ENCODE data around the gene TNFSF11.

The TNFSF11 gene

GRCh38 chr13:42643076-42643475 lies 69.1 kb downstream of the TNFSF11 start:
- H3K36me3 ChIP-seq (ENCODE audit: control insufficient read depth in 4 of 4, insufficient read depth in 4 of 4, low read length in 3 of 4), result no peaks in the 10 kb centered on the region
- H3K4me3 ChIP-seq (ENCODE audit: control insufficient read depth in 1 of 7, extremely low read depth in 1 of 7, insufficient read depth in 4 of 7, low read depth in 2 of 7, low read length in 6 of 7), result no peak overlapping the region
- no peaks in the 10 kb centered on the region for H3K4me1 ChIP-seq (ENCODE audit: control extremely low read depth in 1 of 4, control insufficient read depth in 4 of 4, insufficient read depth in 4 of 4, low read length in 3 of 4)
- no peaks in the 10 kb centered on the region for H3K27me3 ChIP-seq (replicated peaks in 2 of 5; ENCODE audit: control insufficient read depth in 4 of 5, insufficient read depth in 5 of 5, low read length in 4 of 5)
- 92% methylated on average over 13 of the region's 14 CpGs for WGBS (ENCODE audit: insufficient coverage)
- H3K27ac ChIP-seq (ENCODE audit: insufficient read depth in 1 of 2, low read depth in 1 of 2, low read length in 2 of 2, poor library complexity in 1 of 2, severe bottlenecking in 2 of 2), result no peak overlapping the region
- CTCF ChIA-PET, result no interaction called here
- H3K9me3 ChIP-seq (ENCODE audit: control extremely low read depth in 1 of 5, control insufficient read depth in 4 of 5, insufficient read depth in 2 of 5, low read depth in 1 of 5, low read length in 4 of 5), result peaks cover 0 to 9% (median 0%) of the 10 kb centered on the region in 5 experiments
- no peak for DNase-seq
- POLR2A ChIA-PET, result no interaction called here

DNA sequence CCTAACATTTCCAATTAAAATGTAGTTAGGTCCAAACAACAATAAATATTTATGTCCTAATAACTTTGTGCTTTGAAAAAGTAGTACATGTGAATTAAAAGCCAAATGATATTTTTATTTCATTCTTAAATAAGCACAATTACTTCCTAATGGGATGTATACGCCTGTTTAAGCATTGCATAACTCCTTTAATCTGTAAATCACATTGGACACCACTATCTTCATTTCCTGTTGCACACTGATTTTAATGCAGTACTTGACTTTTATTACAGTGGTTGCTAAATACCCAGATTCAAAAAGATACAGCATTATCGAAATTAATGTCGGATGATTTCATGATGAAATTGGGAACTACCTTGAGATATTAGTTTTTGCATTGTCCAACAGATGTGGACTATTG lies 70.9 kb downstream of the TNFSF11 start:
- Histone ChIP-seq H3K27me3 (replicated peaks in 2 of 5; ENCODE audit: control insufficient read depth in 4 of 5, insufficient read depth in 5 of 5, low read length in 4 of 5) (no peaks in the 10 kb centered on the region), H3K27ac (ENCODE audit: insufficient read depth in 1 of 2, low read depth in 1 of 2, low read length in 2 of 2, poor library complexity in 1 of 2, severe bottlenecking in 2 of 2) (no peak overlapping the region), H3K36me3 (ENCODE audit: control insufficient read depth in 4 of 4, insufficient read depth in 4 of 4, low read length in 3 of 4) (no peaks in the 10 kb centered on the region), H3K4me1 (ENCODE audit: control extremely low read depth in 1 of 4, control insufficient read depth in 4 of 4, insufficient read depth in 4 of 4, low read length in 3 of 4) (no peaks in the 10 kb centered on the region), H3K4me3 (ENCODE audit: control insufficient read depth in 1 of 7, extremely low read depth in 1 of 7, insufficient read depth in 4 of 7, low read depth in 2 of 7, low read length in 6 of 7) (no peak overlapping the region), H3K9me3 (ENCODE audit: control extremely low read depth in 1 of 5, control insufficient read depth in 4 of 5, insufficient read depth in 2 of 5, low read depth in 1 of 5, low read length in 4 of 5) (peaks cover 0 to 7% (median 0%) of the 10 kb centered on the region in 5 experiments)
- 50% methylated on average over 1 of the region's 3 CpGs for WGBS (ENCODE audit: insufficient coverage)
- ChIA-PET POLR2A (no interaction called here), CTCF (no interaction called here)
- DNase-seq, result no peak

GRCh38 chr13:42645717-42646116 lies 71.8 kb downstream of the TNFSF11 start:
- CTCF ChIA-PET, result interaction anchor here (1.7 kb wide), 1 partner anchor 14 kb away, joined by 4 read pairs; no protein-coding TSS in a partner anchor
- Histone ChIP-seq H3K4me3 (ENCODE audit: control insufficient read depth in 1 of 7, extremely low read depth in 1 of 7, insufficient read depth in 4 of 7, low read depth in 2 of 7, low read length in 6 of 7) (no peak overlapping the region), H3K9me3 (ENCODE audit: control extremely low read depth in 1 of 5, control insufficient read depth in 4 of 5, insufficient read depth in 2 of 5, low read depth in 1 of 5, low read length in 4 of 5) (peaks cover 0 to 5% (median 0%) of the 10 kb centered on the region in 5 experiments), H3K27ac (ENCODE audit: insufficient read depth in 1 of 2, low read depth in 1 of 2, low read length in 2 of 2, poor library complexity in 1 of 2, severe bottlenecking in 2 of 2) (no peak overlapping the region), H3K27me3 (replicated peaks in 2 of 5; ENCODE audit: control insufficient read depth in 4 of 5, insufficient read depth in 5 of 5, low read length in 4 of 5) (no peaks in the 10 kb centered on the region), H3K4me1 (ENCODE audit: control extremely low read depth in 1 of 4, control insufficient read depth in 4 of 4, insufficient read depth in 4 of 4, low read length in 3 of 4) (no peaks in the 10 kb centered on the region), H3K36me3 (ENCODE audit: control insufficient read depth in 4 of 4, insufficient read depth in 4 of 4, low read length in 3 of 4) (no peaks in the 10 kb centered on the region)
- POLR2A ChIA-PET, result no interaction called here
- no peak for DNase-seq
- 100% methylated on average over 1 of the region's 1 CpG for WGBS (ENCODE audit: insufficient coverage)

- Histone ChIP-seq H3K27ac (ENCODE audit: insufficient read depth in 1 of 2, low read depth in 1 of 2, low read length in 2 of 2, poor library complexity in 1 of 2, severe bottlenecking in 2 of 2) (no peak overlapping the region), H3K36me3 (ENCODE audit: control insufficient read depth in 4 of 4, insufficient read depth in 4 of 4, low read length in 3 of 4) (no peaks in the 10 kb centered on the region), H3K4me3 (ENCODE audit: control insufficient read depth in 1 of 7, extremely low read depth in 1 of 7, insufficient read depth in 4 of 7, low read depth in 2 of 7, low read length in 6 of 7) (no peak overlapping the region), H3K9me3 (ENCODE audit: control extremely low read depth in 1 of 5, control insufficient read depth in 4 of 5, insufficient read depth in 2 of 5, low read depth in 1 of 5, low read length in 4 of 5) (no peaks in the 10 kb centered on the region), H3K4me1 (ENCODE audit: control extremely low read depth in 1 of 4, control insufficient read depth in 4 of 4, insufficient read depth in 4 of 4, low read length in 3 of 4) (no peaks in the 10 kb centered on the region), H3K27me3 (replicated peaks in 2 of 5; ENCODE audit: control insufficient read depth in 4 of 5, insufficient read depth in 5 of 5, low read length in 4 of 5) (peaks cover 0 to 3% (median 0%) of the 10 kb centered on the region in 5 experiments)
- POLR2A ChIA-PET, result no interaction called here
- CTCF ChIA-PET, result no interaction called here
- no peak for DNase-seq
Measured at GRCh38 chr13:42649141-42649540, 75.2 kb downstream of the TNFSF11 start.

DNA sequence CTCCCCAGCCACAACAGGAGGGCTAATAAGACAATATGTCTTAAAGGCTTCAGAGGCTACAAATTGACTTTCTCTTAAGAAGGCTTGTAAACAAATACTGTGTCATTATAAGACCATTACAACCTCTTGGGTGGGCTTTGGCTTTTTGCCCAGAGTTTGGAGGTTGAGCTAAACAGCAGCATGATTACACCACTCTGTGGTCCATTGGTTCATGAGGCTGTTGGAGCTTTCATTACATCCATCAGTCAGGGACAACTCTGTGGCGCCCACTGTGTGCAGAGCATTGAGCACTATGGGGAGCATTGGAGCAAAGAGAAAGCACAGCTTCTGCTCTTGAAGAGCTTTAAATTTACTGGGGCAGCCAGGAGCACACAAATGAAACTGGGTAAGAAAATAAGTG lies 75.9 kb downstream of the TNFSF11 start:
- Histone ChIP-seq H3K27ac (ENCODE audit: insufficient read depth in 1 of 2, low read depth in 1 of 2, low read length in 2 of 2, poor library complexity in 1 of 2, severe bottlenecking in 2 of 2) (no peak overlapping the region), H3K36me3 (ENCODE audit: control insufficient read depth in 4 of 4, insufficient read depth in 4 of 4, low read length in 3 of 4) (no peaks in the 10 kb centered on the region), H3K4me3 (ENCODE audit: control insufficient read depth in 1 of 7, extremely low read depth in 1 of 7, insufficient read depth in 4 of 7, low read depth in 2 of 7, low read length in 6 of 7) (no peak overlapping the region), H3K9me3 (ENCODE audit: control extremely low read depth in 1 of 5, control insufficient read depth in 4 of 5, insufficient read depth in 2 of 5, low read depth in 1 of 5, low read length in 4 of 5) (no peaks in the 10 kb centered on the region), H3K4me1 (ENCODE audit: control extremely low read depth in 1 of 4, control insufficient read depth in 4 of 4, insufficient read depth in 4 of 4, low read length in 3 of 4) (no peaks in the 10 kb centered on the region), H3K27me3 (replicated peaks in 2 of 5; ENCODE audit: control insufficient read depth in 4 of 5, insufficient read depth in 5 of 5, low read length in 4 of 5) (peaks cover 0 to 3% (median 0%) of the 10 kb centered on the region in 5 experiments)
- DNase-seq, result peak in 1 of 3 donors; percentile 4
- ChIA-PET POLR2A (no interaction called here), CTCF (no interaction called here)
- WGBS (ENCODE audit: insufficient coverage), result 100% methylated on average over 1 of the region's 1 CpG

- POLR2A ChIA-PET, result no interaction called here
- 100% methylated on average over 2 of the region's 3 CpGs for WGBS (ENCODE audit: insufficient coverage)
- CTCF ChIA-PET, result no interaction called here
Measured at GRCh38 chr13:42650506-42650905, 76.6 kb downstream of the TNFSF11 start.

GRCh38 chr13:42651936-42652641 lies 78.1 kb downstream of the TNFSF11 start:
- WGBS (ENCODE audit: insufficient coverage), result 95% methylated on average over 6 of the region's 6 CpGs
- H3K36me3 ChIP-seq (ENCODE audit: control insufficient read depth in 4 of 4, insufficient read depth in 4 of 4, low read length in 3 of 4), result no peaks in the 10 kb centered on the region
- no peak overlapping the region for H3K4me3 ChIP-seq (ENCODE audit: control insufficient read depth in 1 of 7, extremely low read depth in 1 of 7, insufficient read depth in 4 of 7, low read depth in 2 of 7, low read length in 6 of 7)
- POLR2A ChIA-PET, result interaction anchor here (0.6 kb wide), 1 partner anchor 335 kb away, joined by 3 read pairs; no protein-coding TSS in a partner anchor
- H3K4me1 ChIP-seq (ENCODE audit: control extremely low read depth in 1 of 4, control insufficient read depth in 4 of 4, insufficient read depth in 4 of 4, low read length in 3 of 4), result no peaks in the 10 kb centered on the region
- H3K27me3 ChIP-seq (replicated peaks in 2 of 5; ENCODE audit: control insufficient read depth in 4 of 5, insufficient read depth in 5 of 5, low read length in 4 of 5), result peaks cover 0 to 16% (median 2%) of the 10 kb centered on the region in 5 experiments
- no peak overlapping the region for H3K27ac ChIP-seq (ENCODE audit: insufficient read depth in 1 of 2, low read depth in 1 of 2, low read length in 2 of 2, poor library complexity in 1 of 2, severe bottlenecking in 2 of 2)
- no peak for DNase-seq
- CTCF ChIA-PET, result no interaction called here
- no peaks in the 10 kb centered on the region for H3K9me3 ChIP-seq (ENCODE audit: control extremely low read depth in 1 of 5, control insufficient read depth in 4 of 5, insufficient read depth in 2 of 5, low read depth in 1 of 5, low read length in 4 of 5)

More at GRCh38 chr13:42650506-42650905, 76.6 kb downstream of the TNFSF11 start:
- no peaks in the 10 kb centered on the region for H3K4me1 ChIP-seq (ENCODE audit: control extremely low read depth in 1 of 4, control insufficient read depth in 4 of 4, insufficient read depth in 4 of 4, low read length in 3 of 4)
- no peak overlapping the region for H3K4me3 ChIP-seq (ENCODE audit: control insufficient read depth in 1 of 7, extremely low read depth in 1 of 7, insufficient read depth in 4 of 7, low read depth in 2 of 7, low read length in 6 of 7)
- H3K27ac ChIP-seq (ENCODE audit: insufficient read depth in 1 of 2, low read depth in 1 of 2, low read length in 2 of 2, poor library complexity in 1 of 2, severe bottlenecking in 2 of 2), result no peak overlapping the region
- H3K9me3 ChIP-seq (ENCODE audit: control extremely low read depth in 1 of 5, control insufficient read depth in 4 of 5, insufficient read depth in 2 of 5, low read depth in 1 of 5, low read length in 4 of 5), result no peaks in the 10 kb centered on the region
- H3K36me3 ChIP-seq (ENCODE audit: control insufficient read depth in 4 of 4, insufficient read depth in 4 of 4, low read length in 3 of 4), result no peaks in the 10 kb centered on the region
- H3K27me3 ChIP-seq (replicated peaks in 2 of 5; ENCODE audit: control insufficient read depth in 4 of 5, insufficient read depth in 5 of 5, low read length in 4 of 5), result peaks cover 0 to 8% (median 0%) of the 10 kb centered on the region in 5 experiments
- no peak for DNase-seq

Measured in common myeloid progenitor, CD34-positive (primary cell).